Cerebellar cortex (tissue), 1 donor: ENCODE data around the gene SCARF1.
A peak's percentile ranks its signal among the peaks of the same experiment; 100 is the strongest.

Source experiments
- DNase-seq: peaks from one replicate; pipeline ENCODE4 v3.0.0-alpha.2; 2015; ENCODE audit warnings: low spot score

The SCARF1 gene

DNA sequence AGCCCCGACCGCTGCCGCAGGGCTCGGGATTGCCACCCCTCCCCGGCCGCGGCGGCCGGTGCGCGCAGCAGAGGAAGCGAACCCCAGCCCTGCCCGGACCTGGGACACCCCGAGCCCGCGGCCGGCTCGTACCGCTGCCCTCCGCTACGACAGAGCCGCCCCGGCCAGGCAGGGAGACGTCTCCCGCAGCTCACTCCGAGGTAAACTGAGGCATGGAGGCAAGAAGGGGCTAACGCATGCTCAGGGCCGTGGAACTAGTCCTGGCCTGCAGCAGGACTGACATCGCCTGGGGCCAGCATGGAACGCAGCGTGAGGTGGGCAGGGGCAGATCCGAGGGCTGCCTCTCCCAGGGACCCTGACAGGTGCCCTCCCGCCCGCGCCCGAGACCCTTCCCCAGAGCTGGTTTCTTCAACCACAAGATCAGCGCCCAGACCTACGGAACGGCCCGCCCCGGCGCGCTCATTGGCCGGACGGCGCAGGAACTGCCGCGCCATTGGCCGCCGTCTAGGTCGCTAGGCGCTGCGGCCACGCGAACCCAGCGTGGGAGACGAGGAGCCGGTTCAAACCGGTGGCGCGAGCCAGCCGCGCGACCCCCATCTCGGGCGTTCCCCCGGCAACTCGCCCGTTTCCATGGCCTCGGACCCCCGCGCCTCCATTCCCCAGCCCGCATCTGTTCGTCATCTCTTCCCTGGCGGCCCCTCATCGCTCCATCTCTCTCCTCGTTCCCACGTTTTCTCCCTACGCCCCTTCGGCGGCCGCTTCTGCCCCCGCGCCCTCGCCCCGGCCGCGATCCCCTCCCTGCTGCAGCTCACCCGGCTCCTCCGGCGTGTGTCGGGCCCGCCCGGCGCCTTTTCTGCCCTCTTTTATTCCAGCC, 17.3 kb downstream of the SCARF1 start, which contains the start of gene SLC43A2:
Gene SLC43A2 (minus strand): TSS at position 853 of the 874 bp plus-strand sequence. CDS start 960 bp downstream, outside the sequence.
- peak; percentile 89 for DNase-seq

DNA sequence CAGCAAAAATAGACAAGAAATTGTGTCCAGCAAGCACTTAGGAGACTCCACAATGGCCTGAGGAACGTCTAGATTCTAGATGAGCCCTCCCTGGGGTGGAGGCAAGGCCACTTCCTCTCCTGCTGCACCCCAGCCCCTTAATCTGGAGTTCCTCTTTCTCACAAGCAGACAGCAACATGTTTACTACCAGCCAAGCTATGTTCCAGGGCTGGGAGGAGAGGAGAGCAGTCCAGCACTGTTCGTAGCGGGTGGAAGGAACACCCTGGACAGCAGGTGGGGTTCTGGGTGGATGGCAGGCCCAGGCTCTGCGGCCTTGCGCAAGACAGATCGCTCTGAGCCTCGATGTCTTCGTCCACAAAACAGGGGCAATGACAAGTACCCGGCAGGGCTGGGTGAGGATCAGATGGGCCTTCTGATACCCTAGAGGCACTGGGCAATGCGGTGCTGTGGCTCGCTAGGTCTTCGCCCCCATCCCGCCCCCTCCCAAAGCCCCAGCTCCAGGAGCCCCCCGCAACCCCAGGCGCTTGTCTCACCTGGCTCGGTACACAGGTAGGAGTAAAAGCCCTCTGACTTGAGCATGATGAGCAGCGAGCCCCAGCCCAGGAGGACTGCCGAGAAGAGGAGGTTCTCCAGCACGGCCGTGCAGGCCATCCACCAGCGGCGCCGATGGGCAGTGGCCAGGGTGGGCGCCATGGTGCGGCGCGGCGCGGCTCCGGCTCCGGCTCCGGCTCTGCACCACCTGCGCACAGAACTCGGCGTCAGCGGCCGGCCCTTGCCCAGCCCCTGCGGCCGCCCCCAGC, 18.1 kb downstream of the SCARF1 start:
- DNase-seq: peak; percentile 77

GRCh38 chr17:1626333-1626732, 19.2 kb downstream of the SCARF1 start:
- peak; percentile 44 for DNase-seq

- no peak for DNase-seq
Measured at GRCh38 chr17:1625581-1625980, 20.0 kb downstream of the SCARF1 start.

DNA sequence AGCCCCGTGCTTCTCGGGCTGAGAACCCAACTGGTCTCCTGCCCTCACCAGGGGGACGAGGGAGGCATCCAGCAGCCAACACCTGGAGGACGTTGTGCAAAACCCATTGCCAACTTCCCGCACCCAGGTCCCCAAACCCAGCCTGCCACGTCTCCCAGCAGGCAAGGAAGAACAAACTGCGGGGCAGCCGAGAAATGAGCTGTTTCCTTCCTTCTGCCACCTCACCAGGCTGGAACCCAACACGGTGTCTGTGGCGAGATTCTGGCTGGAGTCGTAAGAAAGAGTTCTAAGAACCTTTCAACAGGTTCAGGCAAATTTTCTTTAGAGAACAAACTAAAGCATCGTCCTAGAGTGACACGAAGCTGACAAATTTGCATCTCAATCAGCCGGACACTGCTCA, 20.5 kb downstream of the SCARF1 start:
- no peak for DNase-seq

GRCh38 chr17:1624650-1625049, 20.9 kb downstream of the SCARF1 start:
- DNase-seq: no peak

DNA sequence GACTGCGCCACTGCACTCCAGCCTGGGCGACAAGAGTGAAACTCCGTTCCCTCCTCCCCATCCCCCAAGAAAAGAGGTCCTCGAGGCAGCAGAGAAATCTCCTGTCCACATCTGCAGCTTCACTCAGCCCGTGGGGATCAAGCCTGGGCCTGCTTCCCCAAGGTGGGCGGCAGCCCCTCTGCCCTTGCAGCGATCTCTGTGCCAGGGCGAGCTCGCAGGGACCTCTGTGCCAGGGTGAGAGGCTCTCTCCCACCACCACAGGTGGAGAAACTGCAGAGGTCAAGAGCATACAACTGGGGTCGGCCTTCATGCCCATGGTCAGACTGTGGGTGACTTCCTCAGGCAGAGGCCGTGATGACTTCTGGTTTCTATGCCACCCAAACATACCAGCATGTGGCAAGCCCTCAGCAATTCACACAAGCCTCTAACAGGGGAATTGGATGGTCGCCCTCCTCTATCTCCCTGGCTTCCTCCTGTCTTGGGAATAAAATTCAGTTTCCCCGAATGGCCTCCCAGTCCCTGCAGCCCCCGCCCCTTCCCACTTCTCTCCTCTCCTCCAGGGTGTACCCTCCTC, 22.4 kb downstream of the SCARF1 start:
- no peak for DNase-seq

DNA sequence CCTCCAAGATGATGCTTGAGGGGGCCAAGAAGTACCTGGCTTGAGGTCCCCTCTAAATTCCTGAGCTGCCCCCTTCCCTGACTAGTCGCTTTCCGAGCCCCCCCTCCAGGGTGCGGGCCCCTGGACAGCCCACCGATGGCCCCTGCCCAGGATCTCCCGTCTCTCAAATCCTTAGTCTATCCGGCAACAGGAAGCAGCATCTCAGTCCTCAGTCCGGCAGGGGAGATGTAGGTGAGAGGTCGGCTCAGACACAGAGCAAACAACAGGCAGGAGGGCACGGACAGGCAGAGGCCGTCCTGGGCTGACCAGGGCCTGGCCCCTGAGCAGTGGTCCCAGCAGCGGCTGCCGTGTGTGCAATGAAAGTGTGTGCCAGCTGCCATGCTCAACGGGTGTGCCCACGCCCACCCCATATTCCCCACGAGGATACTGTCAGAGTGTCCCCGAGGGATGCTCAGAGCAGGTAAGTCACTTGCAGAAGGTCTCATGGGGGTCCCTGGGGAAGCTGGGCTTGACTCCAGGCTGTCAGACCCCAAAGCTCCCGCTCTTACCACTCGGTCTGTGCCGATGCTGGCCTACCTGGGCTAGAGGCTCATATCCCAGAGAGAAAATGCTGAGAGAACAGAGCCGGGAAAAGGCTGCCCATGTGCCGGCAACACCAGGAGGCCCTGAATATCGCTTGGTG, 24.1 kb downstream of the SCARF1 start:
- no peak for DNase-seq

GRCh38 chr17:1620486-1620885, 25.0 kb downstream of the SCARF1 start:
- no peak for DNase-seq

- DNase-seq: peak; percentile 57
Measured at GRCh38 chr17:1617620-1618174, 27.8 kb downstream of the SCARF1 start.

GRCh38 chr17:1616101-1616500, 29.4 kb downstream of the SCARF1 start:
- no peak for DNase-seq

DNA sequence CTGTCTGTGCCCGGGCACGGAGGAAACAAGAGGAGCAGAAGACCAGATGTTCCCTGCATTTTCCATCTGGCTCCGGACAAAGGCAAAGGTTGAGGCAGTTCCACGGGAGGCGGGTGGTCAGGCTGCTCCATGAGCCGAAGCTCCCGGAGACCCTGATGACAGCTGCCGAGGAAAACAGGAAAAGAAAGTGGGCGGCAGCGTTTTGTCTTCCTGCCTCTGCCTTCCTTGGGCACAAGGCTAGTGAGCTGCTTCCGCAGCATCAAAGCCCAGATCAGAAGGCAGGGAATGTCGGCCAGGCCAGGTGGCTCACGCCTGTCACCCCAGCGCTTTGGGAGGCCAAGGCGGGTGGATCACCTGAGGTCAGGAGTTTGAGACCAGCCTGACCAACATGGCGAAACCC, 33.1 kb downstream of the SCARF1 start:
- no peak for DNase-seq

DNA sequence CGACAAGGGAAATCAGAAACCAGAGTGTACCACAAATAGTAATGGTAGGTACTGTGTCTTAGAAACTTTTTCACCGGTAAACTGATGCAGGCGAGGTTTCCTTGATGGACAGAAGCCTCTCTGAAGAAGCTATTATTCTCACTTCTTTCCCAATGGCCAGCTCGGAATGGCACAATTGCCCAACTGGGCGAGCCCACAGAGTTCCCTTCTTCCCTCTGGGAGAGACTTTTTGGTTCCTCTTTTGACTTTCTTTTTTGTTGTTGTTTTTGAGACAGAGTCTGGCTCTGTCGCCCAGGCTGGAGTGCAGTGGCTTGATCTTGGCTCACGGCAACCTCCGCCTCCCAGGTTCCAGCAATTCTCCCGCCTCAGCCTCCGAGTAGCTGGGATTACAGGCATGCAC, 33.8 kb downstream of the SCARF1 start:
- DNase-seq: no peak

DNA sequence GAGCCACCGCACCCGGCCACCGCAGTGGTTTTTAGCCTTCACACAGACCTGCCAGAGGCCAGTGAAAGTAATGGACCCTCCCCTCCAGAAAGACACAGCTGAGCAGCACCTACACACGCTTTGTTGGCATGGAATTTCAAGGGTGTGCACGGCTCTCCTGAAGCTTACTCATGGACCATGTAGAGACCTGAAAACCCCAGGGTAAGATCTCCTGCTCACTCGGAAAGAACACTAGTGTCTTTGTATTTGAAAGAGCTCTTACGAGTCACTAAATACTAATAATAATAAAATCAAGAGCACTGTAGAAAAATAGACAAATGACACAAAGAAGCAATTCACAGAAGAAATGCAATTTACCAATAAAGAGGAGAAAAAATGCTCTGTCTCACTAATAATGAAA, 36.9 kb downstream of the SCARF1 start:
- no peak for DNase-seq

- DNase-seq: no peak
Measured at GRCh38 chr17:1607971-1608320, 37.6 kb downstream of the SCARF1 start.

DNA sequence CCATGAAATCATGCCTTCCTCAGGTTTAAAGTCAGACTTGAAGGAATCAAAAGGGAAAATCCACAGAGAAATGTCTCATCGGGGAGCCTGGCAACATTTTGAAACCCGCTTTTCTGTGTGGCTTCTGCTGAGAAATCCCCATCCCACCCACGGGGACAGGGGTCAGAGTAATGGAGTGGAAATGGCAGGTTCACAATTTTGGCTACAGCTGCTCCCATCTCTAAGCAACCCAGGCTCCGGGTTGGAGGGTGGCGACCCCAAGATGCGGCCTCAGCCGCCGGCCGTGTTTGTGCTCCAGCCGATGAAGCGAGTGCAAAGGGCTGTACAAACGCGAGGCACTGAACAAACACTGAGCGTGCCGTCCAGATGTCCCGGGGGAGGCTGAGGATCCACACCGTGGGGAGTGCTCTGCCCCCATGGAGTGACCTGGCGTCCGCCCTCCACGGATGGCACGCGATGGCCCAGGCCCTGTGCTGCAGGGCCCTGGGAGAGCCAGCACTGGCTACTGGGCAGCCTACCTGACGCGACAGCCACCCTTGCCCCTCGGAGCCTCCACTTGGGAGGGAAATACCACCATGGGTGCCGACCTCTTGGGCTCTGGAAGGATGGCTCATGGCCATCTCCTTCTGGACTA, 39.1 kb downstream of the SCARF1 start:
- no peak for DNase-seq

DNA sequence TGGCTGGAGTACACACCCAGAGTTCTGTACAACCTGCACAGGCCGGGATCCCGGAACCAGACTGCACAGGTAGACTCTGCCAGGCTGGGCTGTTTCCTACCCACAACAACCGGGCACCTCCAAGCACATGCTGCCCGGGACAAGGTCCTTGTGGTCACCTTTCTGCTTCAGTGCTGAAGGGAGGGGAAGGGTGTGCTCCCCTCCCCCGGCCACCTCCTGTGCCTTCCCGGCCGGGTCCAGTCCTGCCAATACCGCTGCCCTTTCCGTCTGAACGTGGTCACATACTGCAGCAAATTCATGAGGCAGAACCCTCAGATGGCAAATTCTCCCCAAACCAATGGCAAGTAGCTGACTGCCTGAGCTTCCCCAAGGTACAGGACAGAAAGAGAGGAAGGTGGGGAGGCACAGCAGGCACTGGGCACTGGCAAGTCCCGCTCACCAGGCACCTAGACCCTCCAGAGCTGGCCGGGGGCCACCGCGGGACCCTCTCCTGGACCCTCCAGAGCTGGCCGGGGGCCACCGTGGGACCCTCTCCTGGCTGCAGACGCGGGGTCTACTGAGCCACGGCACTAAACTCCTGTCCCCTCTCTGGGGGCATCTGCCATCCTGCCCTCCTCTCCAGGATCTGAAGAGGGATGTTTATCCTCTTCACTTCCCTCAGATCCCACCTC, 39.7 kb downstream of the SCARF1 start:
- no peak for DNase-seq

DNA sequence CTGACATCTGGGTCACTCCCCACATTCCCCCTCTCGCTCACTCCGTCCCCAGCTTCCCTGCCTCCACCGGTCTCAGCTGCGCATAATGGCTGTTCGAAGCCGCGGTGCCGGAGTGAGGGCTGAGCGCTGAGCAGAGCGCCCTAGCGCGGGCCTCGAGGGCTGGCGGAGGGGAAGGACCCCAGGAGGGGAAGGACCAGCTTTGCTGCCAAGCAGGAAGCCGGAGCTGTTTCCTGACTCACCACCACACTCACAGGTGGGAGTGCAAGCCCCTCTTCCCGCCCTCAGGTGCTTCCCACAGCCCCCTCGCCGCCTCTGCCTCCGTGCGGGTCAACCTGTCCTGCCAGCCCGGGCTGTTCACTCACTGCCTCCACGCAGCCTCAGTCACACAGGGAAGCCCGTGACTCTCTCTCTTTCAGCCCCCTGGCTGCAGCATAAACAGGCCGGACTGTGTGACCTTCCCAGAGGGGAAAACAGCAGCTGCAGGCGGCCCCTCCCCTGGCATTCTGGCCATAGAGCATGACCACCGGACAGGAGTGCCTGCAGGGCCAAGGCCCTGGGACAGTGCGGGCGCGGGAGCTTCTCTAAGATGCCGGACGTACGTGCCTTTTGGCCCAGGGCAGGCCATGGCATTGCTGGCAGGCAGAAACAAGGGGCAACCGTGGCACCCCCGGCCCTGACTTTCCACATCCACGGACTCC, 40.6 kb downstream of the SCARF1 start:
- DNase-seq: no peak

DNA sequence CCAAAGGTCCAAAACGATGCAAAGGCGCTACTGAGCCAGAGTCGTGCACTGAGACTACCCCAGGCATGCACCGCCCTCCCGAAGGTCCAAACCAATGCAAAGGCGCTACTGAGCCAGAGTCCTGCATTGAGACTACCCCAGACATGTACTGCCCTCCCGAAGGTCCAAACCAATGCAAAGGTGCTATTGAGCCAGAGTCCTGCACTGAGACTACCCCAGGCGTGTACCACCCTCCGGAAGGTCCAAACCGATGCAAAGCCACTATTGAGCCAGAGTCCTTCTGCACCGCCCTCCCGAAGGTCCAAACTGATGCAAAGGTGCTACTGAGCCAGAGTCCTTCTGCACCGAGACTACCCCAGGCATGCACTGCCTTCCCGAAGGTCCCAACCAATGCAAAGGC, 44.0 kb downstream of the SCARF1 start:
- DNase-seq: no peak

GRCh38 chr17:1598399-1599095, 47.0 kb downstream of the SCARF1 start:
- no peak for DNase-seq
